HCT116 (cell line): ENCODE results near the gene GNG4. TPM values are rescaled to one million over a fixed set of nuclear protein-coding genes. Genes with fewer than 3 reads are reported as not detected.

Experiments
- ATAC-seq: fragments of 200-7000 bp; cut with Tn5 transposase; 2 replicates; pipeline ENCODE4 v1.9.1; 2020; ENCODE audit warnings: mild to moderate bottlenecking, moderate library complexity
- BruUV-seq: library from RNA; stranded (reverse); fragments of 400-500 nt; replicated peaks from 2 replicates; lab custom pipeline; 2021; lab: Mats Ljungman, UMichigan
- CTCF ChIA-PET: fragments of 300-600 bp; sonication (Branson Sonifier 250); formaldehyde crosslinking; loops from one replicate; lab custom pipeline; 2021; ENCODE audit warnings: antibody characterized with exemption; lab: Charles Lee
- POLR2A ChIA-PET: fragments of 300-600, 350-600 bp; sonication (Branson Sonifier 250); formaldehyde crosslinking; loops from one replicate; lab custom pipeline; 2021; ENCODE audit warnings: antibody characterized with exemption; lab: Charles Lee
- RAD21 ChIA-PET, 2 experiments: fragments of 300-600 bp; sonication (Branson Sonifier 250); formaldehyde crosslinking; loops; one replicate each; lab custom pipeline; 2023; ENCODE audit warnings: low total read pairs in 2 of 2; ENCODE audit not compliant: uncharacterized antibody in 2 of 2, unreplicated experiment in 2 of 2, low non-redundant PET in 1 of 2; lab: Charles Lee
- DNase-seq: peaks from one replicate; pipeline ENCODE4 v3.0.0-alpha.2; 2010; ENCODE audit warnings: low read depth, low spot score
- H2AFZ ChIP-seq: fragments of 200-600 bp; shearing (Covaris generic), sonication (generic); 2 replicates; pipeline ENCODE4 v1.6.1; 2017; ENCODE audit warnings: low read depth, mixed run types, mixed read lengths, antibody characterized with exemption, low read length; ENCODE audit not compliant: poor library complexity, severe bottlenecking
- H3K27ac ChIP-seq: 2 replicates; pipeline ENCODE4 v1.5.1; 2012; ENCODE audit warnings: low read depth, low read length
- H3K27me3 ChIP-seq: fragments of 200-600 bp; sonication (generic); 2 replicates; pipeline ENCODE4 v1.6.1; 2016; ENCODE audit warnings: mixed run types, low read length, mixed read lengths; ENCODE audit not compliant: insufficient read depth
- H3K36me3 ChIP-seq, 2 experiments: fragments of 200-500 bp in 1 of 2; fragments of 200-600 bp in 1 of 2; sonication (Bioruptor generic) in 1 of 2; sonication (generic) in 1 of 2; 2 replicates each; pipeline versions ENCODE4 v1.5.1 to v1.6.1; 2014 to 2016; ENCODE audit warnings: low read length in 2 of 2, inconsistent platforms in 1 of 2, mixed read lengths in 1 of 2, mixed run types in 1 of 2; ENCODE audit not compliant: insufficient read depth in 2 of 2, control insufficient read depth in 1 of 2
- H3K4me1 ChIP-seq, 2 experiments: fragments of 200-600 bp in 1 of 2; sonication (generic) in 1 of 2; 2 replicates each; pipeline versions ENCODE4 v1.5.1 to v1.6.1; 2012 to 2017; ENCODE audit warnings: low read length in 2 of 2, inconsistent platforms in 1 of 2, mild to moderate bottlenecking in 1 of 2, mixed read lengths in 1 of 2, mixed run types in 1 of 2, moderate library complexity in 1 of 2; ENCODE audit not compliant: insufficient read depth in 2 of 2, control insufficient read depth in 1 of 2
- H3K4me2 ChIP-seq: fragments of 200-600 bp; sonication (generic); 2 replicates; pipeline ENCODE4 v1.6.1; 2017; ENCODE audit warnings: mixed run types, low read length, mixed read lengths
- H3K4me3 ChIP-seq, 2 experiments: fragments of 200-600 bp in 1 of 2; sonication (generic) in 1 of 2; replicated peaks in 1 of 2; 2 replicates each; pipeline ENCODE4 v1.5.1; 2011 to 2016; ENCODE audit warnings: low read length in 2 of 2, control low read depth in 1 of 2, low read depth in 1 of 2, mild to moderate bottlenecking in 1 of 2, mixed read lengths in 1 of 2, mixed run types in 1 of 2
- H3K79me2 ChIP-seq: fragments of 200-600 bp; sonication (generic); 2 replicates; pipeline ENCODE4 v1.6.1; 2017; ENCODE audit warnings: mild to moderate bottlenecking, mixed run types, low read length, moderate library complexity, mixed read lengths; ENCODE audit not compliant: insufficient read depth
- H3K9ac ChIP-seq: fragments of 200-600 bp; sonication (generic); 2 replicates; pipeline ENCODE4 v1.6.1; 2016; ENCODE audit warnings: low read length, mixed read lengths
- H3K9me2 ChIP-seq: fragments of 200-600 bp; sonication (generic), shearing (Covaris generic); 2 replicates; pipeline ENCODE4 v1.6.1; 2017; ENCODE audit warnings: mixed run types, mild to moderate bottlenecking, moderate library complexity; ENCODE audit not compliant: insufficient read depth
- H3K9me3 ChIP-seq, 2 experiments: fragments of 200-500 bp in 1 of 2; fragments of 200-600 bp in 1 of 2; sonication (Bioruptor generic) in 1 of 2; sonication (generic) in 1 of 2; 2 replicates each; pipeline ENCODE4 v1.6.1; 2014 to 2017; ENCODE audit warnings: low read length in 2 of 2, mixed read lengths in 2 of 2, inconsistent platforms in 1 of 2, low read depth in 1 of 2, mild to moderate bottlenecking in 1 of 2, mixed run types in 1 of 2, moderate library complexity in 1 of 2; ENCODE audit not compliant: control insufficient read depth in 1 of 2, insufficient read depth in 1 of 2
- H4K20me1 ChIP-seq: fragments of 200-600 bp; sonication (generic), shearing (Covaris generic); 2 replicates; pipeline ENCODE4 v1.6.1; 2017; ENCODE audit warnings: mixed run types, mild to moderate bottlenecking, moderate library complexity; ENCODE audit not compliant: insufficient read depth
- FOSL1 ChIP-seq: IDR thresholded peaks from 2 replicates; pipeline ENCODE4 v1.6.1; 2012; ENCODE audit warnings: low read depth
- SP1 ChIP-seq: IDR thresholded peaks from 2 replicates; pipeline ENCODE4 v1.6.1; 2012; ENCODE audit warnings: low read depth
- YY1 ChIP-seq: IDR thresholded peaks from 2 replicates; pipeline ENCODE4 v1.6.1; 2011; ENCODE audit warnings: low read length, low read depth, moderate library complexity, mild to moderate bottlenecking; ENCODE audit not compliant: insufficient replicate concordance; ENCODE audit errors: extremely low read depth
- ZBTB33 ChIP-seq: IDR thresholded peaks from 2 replicates; pipeline ENCODE4 v1.6.1; 2011; ENCODE audit warnings: mild to moderate bottlenecking, low read length, moderate library complexity; ENCODE audit not compliant: insufficient replicate concordance; ENCODE audit errors: extremely low read depth
- intact Hi-C: fragments of 100-400 bp; cut with micrococcal nuclease; formaldehyde crosslinking; loops from 2 replicates; pipeline ENCODE4 v1.10.0; 2022
- total RNA-seq: library from RNA; stranded (reverse); gene quantifications from one replicate; pipeline ENCODE4 v1.2.1, GENCODE V29; 2021; ENCODE audit not compliant: unreplicated experiment

GNG4 gene
- total RNA-seq, 1 experiment from 2014 or later = 10.6 TPM

GRCh38 chr1:235631816-235632215 is 17.8 kb downstream of the GNG4 start (continued):
- TF ChIP-seq ZBTB33 = no peak

DNA sequence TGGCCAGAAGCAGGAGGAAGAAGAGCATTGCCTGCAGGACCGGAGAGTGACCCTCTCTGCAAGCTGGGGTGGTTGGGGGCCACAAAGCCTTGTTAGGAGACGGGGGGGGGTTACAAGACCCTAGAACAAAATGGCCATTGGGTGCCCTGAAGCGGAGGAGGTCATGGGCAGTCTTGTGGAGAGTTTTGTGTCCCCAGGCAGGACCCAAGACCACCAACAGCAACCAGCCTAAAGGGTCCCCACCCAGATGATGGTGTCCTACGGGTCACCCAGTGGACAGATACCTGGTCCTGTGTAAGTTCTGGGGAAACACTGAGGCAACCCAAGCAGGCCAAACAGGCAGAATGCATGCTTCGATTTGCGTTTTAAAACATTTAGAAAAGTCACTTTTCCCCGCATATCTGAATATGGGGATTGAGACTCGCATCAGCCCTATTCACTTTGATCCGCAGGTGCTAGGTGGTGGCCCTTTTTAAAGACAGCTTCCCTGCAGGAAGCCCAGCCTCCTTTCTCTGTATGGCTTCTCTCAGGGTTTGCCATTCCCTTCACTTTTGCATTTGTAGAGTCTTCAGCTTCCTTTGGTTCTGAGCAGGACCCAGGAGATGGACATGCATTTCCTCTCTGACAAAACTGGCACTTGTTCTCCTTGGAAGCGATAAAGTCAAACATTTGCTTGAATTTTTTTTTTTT is 21.1 kb downstream of the GNG4 start:
- ChIA-PET POLR2A (no interaction called here), RAD21 (no interaction called here), CTCF (no interaction called here)
- intact Hi-C loops = no loop called here
- Histone ChIP-seq H3K27me3 (no peaks in the 10 kb centered on the region), H3K27ac (no peak overlapping the region), H3K36me3 (no peaks in the 10 kb centered on the region), H3K9me3 (no peaks in the 10 kb centered on the region), H3K9me2 (no peaks in the 10 kb centered on the region), H3K79me2 (no peaks in the 10 kb centered on the region), H3K9ac (no peak overlapping the region), H4K20me1 (no peaks in the 10 kb centered on the region), H3K4me1 (no peaks in the 10 kb centered on the region; a peak in 1 of 4 replicates), H3K4me2 (no peak overlapping the region), H3K4me3 (no peak overlapping the region), H2AFZ (no peak overlapping the region)
- DNase-seq (no peak), ATAC-seq (no peak)
- no peak for TF ChIP-seq FOSL1
- no peak for TF ChIP-seq YY1
- BruUV-seq = no TSS peak

- ChIA-PET CTCF (no interaction called here), RAD21 (no interaction called here), POLR2A (no interaction called here)
- Histone ChIP-seq H3K27me3 (no peaks in the 10 kb centered on the region), H2AFZ (no peak overlapping the region), H3K4me2 (no peak overlapping the region), H3K36me3 (no peaks in the 10 kb centered on the region), H4K20me1 (no peaks in the 10 kb centered on the region), H3K27ac (no peak overlapping the region), H3K9ac (no peak overlapping the region), H3K4me1 (peaks cover 3 to 7% of the 10 kb centered on the region in 2 experiments; a peak in 3 of 4 replicates), H3K4me3 (no peak overlapping the region), H3K9me2 (no peaks in the 10 kb centered on the region), H3K79me2 (no peaks in the 10 kb centered on the region), H3K9me3 (no peaks in the 10 kb centered on the region)
- no peak for TF ChIP-seq SP1
- DNase-seq (no peak), ATAC-seq (no peak)
- BruUV-seq = no TSS peak
- intact Hi-C loops = no loop called here
These were observed 23.8 kb downstream of the GNG4 start for GRCh38 chr1:235625831-235626230.
